Spleen (tissue), 11 donors: ENCODE measurements around the gene CLMN. TPM values are rescaled to one million over a fixed set of nuclear protein-coding genes. Genes with fewer than 3 reads are reported as not detected.
"Not testable (repeated sequence)": the region's sequence is repeated elsewhere in the genome, so short reads cannot be mapped to it uniquely, and the experiment has no call there.

Experiments used
- DNase-seq: peaks from one replicate; pipeline ENCODE4 v3.0.0-alpha.2; 2020
- H3K27ac ChIP-seq, 8 donors: fragments of 200-600 bp; sonication (generic) in 7 of 8; 1 replicate in 4 of 8; 2 replicates in 4 of 8; pipeline versions ENCODE4 v1.5.0 to v1.8.0; 2016 to 2021; ENCODE audit warnings: inconsistent platforms in 4 of 8, mild to moderate bottlenecking in 4 of 8, moderate library complexity in 1 of 8
- H3K27me3 ChIP-seq, 7 donors: fragments of 200-600 bp; sonication (generic) in 6 of 7; replicated peaks in 1 of 7; 1 replicate in 4 of 7; 2 replicates in 3 of 7; pipeline versions ENCODE4 v1.5.0 to v1.8.0; 2016 to 2021; ENCODE audit warnings: inconsistent platforms in 3 of 7, mild to moderate bottlenecking in 1 of 7
- H3K36me3 ChIP-seq, 6 donors: fragments of 200-600 bp; sonication (generic) in 5 of 6; 1 replicate in 4 of 6; 2 replicates in 2 of 6; pipeline versions ENCODE4 v1.5.0 to v1.8.0; 2016 to 2021; ENCODE audit warnings: inconsistent platforms in 2 of 6
- H3K4me1 ChIP-seq, 6 donors: fragments of 200-600 bp; sonication (generic) in 5 of 6; 1 replicate in 3 of 6; 2 replicates in 3 of 6; pipeline versions ENCODE4 v1.5.0 to v1.8.0; 2016 to 2021; ENCODE audit warnings: inconsistent platforms in 3 of 6
- H3K4me3 ChIP-seq, 8 donors: fragments of 200-600 bp; sonication (generic) in 7 of 8; 1 replicate in 4 of 8; 2 replicates in 4 of 8; pipeline versions ENCODE4 v1.5.0 to v1.8.0; 2016 to 2021; ENCODE audit warnings: inconsistent platforms in 4 of 8, mild to moderate bottlenecking in 4 of 8, moderate library complexity in 2 of 8
- H3K9me3 ChIP-seq, 8 donors: fragments of 200-600 bp; sonication (generic) in 7 of 8; 1 replicate in 4 of 8; 2 replicates in 4 of 8; pipeline versions ENCODE4 v1.5.0 to v1.8.0; 2016 to 2021; ENCODE audit warnings: inconsistent platforms in 4 of 8
- POLR2A ChIP-seq, 3 donors: fragments of 450-650 bp; IDR thresholded peaks; one replicate each; pipeline ENCODE4 v1.5.1; 2017; ENCODE audit warnings: antibody characterized with exemption in 3 of 3, mild to moderate bottlenecking in 1 of 3
- POLR2AphosphoS5 ChIP-seq, 3 donors: sonication (generic); formaldehyde crosslinking; IDR thresholded peaks; one replicate each; pipeline ENCODE4 v1.5.1; 2017; ENCODE audit warnings: antibody characterized with exemption in 3 of 3
- WGBS, 5 donors: extraction: QIAGEN DNeasy Blood & Tissue Kit in 3 of 5; methylation state at CpG; one replicate each; pipeline versions ENCODE4 v1.1.5 to v1.1.7; 2013 to 2018; 5-methylcytosine and 5-hydroxymethylcytosine counted together
- intact Hi-C: fragments of 100-400 bp; cut with DNase I; formaldehyde crosslinking; loops from one replicate; pipeline ENCODE4 v1.15.0; 2023; ENCODE audit warnings: low total_unique reads
- polyA plus RNA-seq, 3 donors: library from polyadenylated mRNA; stranded (reverse); fragments of 200-250 nt; gene quantifications; one replicate each; pipeline ENCODE4 v1.2.1, GENCODE V29; 2013
- total RNA-seq, 7 donors: library from RNA; depleted of rRNA in 3 of 7; stranded (reverse); fragments of >200 nt in 3 of 7; fragmentation: NEBNext Ultra II Directional in 4 of 7; extraction: Animal tissue kit (Norgen Biotek cat#: 25700) in 4 of 7; gene quantifications; one replicate each; pipeline versions ENCODE4 v1.1.0 to v1.2.1, GENCODE V29; 2016 to 2021
- TF ChIP-seq, protein P1 (sequence below), 11 experiments: fragments of 200-600 bp in 7 of 11; fragments of 450-650 bp in 4 of 11; sonication (generic) in 4 of 11; IDR thresholded peaks in 8 of 11; conservative IDR thresholded peaks in 3 of 11; 1 replicate in 7 of 11; 2 replicates in 4 of 11; pipeline versions ENCODE4 v1.4.0 to v1.8.0; 2016 to 2021; ENCODE audit warnings: antibody characterized with exemption in 11 of 11, inconsistent platforms in 4 of 11, mild to moderate bottlenecking in 1 of 11
- donor health status: healthy with polysubstance abuse.
- donor health status: DM: no; HTN: no; CAD: no; lungs with moderate emphysema.
- donor health status: DM: no; HTN: no; CAD: no.
- donor health status: Bipolar disorder and iron deficiency.
- donor health status: healthy.
- donor health status: DM: no; HTN: no; CAD: no.
- donor health status: DM: yes; HTN: yes; CAD: no.

CLMN gene
- total and polyA plus RNA-seq, 10 donors, result 2.7 to 21.4 (median 14.8) TPM

- whole genome bisulfite sequencing, 5 donors, result 83 to 99% (median 93%) methylated on average over 5 of the region's 5 CpGs
- intact Hi-C loops, result no loop called here
- no peak overlapping the region for H3K4me3 ChIP-seq
- peaks cover 0 to 28% (median 13%) of the 10 kb centered on the region in 6 donors for H3K4me1 ChIP-seq
- H3K27me3 ChIP-seq, result peaks cover 0 to 9% (median 0%) of the 10 kb centered on the region in 7 donors
- no peaks in the 10 kb centered on the region for H3K36me3 ChIP-seq
- H3K27ac ChIP-seq, result no peak overlapping the region
- no peak for DNase-seq
- H3K9me3 ChIP-seq, result no peaks in the 10 kb centered on the region
- TF ChIP-seq POLR2AphosphoS5 (IDR thresholded peaks at IDR 0.05) (no peak), POLR2A (IDR thresholded peaks at IDR 0.05) (no peak)
- TF ChIP-seq, protein P1, sequence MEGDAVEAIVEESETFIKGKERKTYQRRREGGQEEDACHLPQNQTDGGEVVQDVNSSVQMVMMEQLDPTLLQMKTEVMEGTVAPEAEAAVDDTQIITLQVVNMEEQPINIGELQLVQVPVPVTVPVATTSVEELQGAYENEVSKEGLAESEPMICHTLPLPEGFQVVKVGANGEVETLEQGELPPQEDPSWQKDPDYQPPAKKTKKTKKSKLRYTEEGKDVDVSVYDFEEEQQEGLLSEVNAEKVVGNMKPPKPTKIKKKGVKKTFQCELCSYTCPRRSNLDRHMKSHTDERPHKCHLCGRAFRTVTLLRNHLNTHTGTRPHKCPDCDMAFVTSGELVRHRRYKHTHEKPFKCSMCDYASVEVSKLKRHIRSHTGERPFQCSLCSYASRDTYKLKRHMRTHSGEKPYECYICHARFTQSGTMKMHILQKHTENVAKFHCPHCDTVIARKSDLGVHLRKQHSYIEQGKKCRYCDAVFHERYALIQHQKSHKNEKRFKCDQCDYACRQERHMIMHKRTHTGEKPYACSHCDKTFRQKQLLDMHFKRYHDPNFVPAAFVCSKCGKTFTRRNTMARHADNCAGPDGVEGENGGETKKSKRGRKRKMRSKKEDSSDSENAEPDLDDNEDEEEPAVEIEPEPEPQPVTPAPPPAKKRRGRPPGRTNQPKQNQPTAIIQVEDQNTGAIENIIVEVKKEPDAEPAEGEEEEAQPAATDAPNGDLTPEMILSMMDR (IDR thresholded peaks at IDR 0.05 in 8 of 11, conservative IDR thresholded peaks at IDR 0.05 in 3 of 11), result no peak
Observed at GRCh38 chr14:95288672-95289322, 30.9 kb downstream of the CLMN start.

DNA sequence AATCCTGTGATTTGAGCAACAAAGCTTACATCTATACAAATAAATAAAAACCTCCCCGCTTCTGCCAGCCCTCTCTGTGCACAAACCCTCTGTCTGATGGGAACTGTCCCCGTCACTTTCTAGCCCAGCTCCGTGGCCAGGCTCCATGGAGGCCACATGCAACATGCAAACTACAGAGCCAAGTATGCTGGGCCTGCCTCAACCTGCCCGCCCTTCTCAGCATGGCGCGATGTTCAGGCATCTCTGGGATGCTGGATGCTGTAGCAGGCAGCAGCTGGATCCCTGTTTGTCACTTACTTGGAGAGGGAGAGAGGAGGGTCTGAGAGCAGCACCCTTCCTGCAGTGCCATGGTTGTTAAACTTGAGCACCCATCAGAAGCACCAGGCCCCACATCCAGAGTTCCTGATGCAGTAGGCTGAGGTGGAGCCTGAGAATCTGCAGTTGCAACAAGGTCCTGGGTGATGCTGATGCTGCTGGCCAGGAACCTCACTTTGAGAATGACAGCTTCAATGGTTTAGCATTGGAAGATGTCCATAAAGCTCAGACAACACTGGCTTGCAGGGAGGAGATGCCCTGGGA is 32.4 kb downstream of the CLMN start:
- intact Hi-C loops, result no loop called here
- no peak overlapping the region for H3K27ac ChIP-seq
- peaks cover 0 to 28% (median 13%) of the 10 kb centered on the region in 6 donors for H3K4me1 ChIP-seq
- no peak for TF ChIP-seq POLR2A (IDR thresholded peaks at IDR 0.05)
- no peak for TF ChIP-seq POLR2AphosphoS5 (IDR thresholded peaks at IDR 0.05)
- TF ChIP-seq, protein P1 (IDR thresholded peaks at IDR 0.05 in 8 of 11, conservative IDR thresholded peaks at IDR 0.05 in 3 of 11), result no peak
- H3K9me3 ChIP-seq, result no peaks in the 10 kb centered on the region
- no peak for DNase-seq
- WGBS, 5 donors, result 88 to 93% (median 91%) methylated on average over 6 of the region's 6 CpGs
- H3K36me3 ChIP-seq, result no peaks in the 10 kb centered on the region
- H3K4me3 ChIP-seq, result no peak overlapping the region
- H3K27me3 ChIP-seq, result peaks cover 0 to 9% (median 0%) of the 10 kb centered on the region in 7 donors

GRCh38 chr14:95286645-95287044 is 33.1 kb downstream of the CLMN start:
- no peaks in the 10 kb centered on the region for H3K9me3 ChIP-seq
- H3K27ac ChIP-seq, result no peak overlapping the region
- no peaks in the 10 kb centered on the region for H3K36me3 ChIP-seq
- WGBS, 5 donors, result 69 to 80% (median 72%) methylated on average over 5 of the region's 5 CpGs
- intact Hi-C loops, result no loop called here
- H3K4me1 ChIP-seq, result peaks cover 0 to 23% (median 9%) of the 10 kb centered on the region in 6 donors
- peaks cover 0 to 9% (median 0%) of the 10 kb centered on the region in 7 donors for H3K27me3 ChIP-seq
- no peak overlapping the region for H3K4me3 ChIP-seq
- TF ChIP-seq POLR2AphosphoS5 (IDR thresholded peaks at IDR 0.05) (no peak), POLR2A (IDR thresholded peaks at IDR 0.05) (no peak)
- TF ChIP-seq, protein P1 (IDR thresholded peaks at IDR 0.05 in 8 of 11, conservative IDR thresholded peaks at IDR 0.05 in 3 of 11), result no peak
- DNase-seq, result no peak

GRCh38 chr14:95285566-95285965 is 34.1 kb downstream of the CLMN start:
- 61 to 89% (median 66%) methylated on average over 4 of the region's 4 CpGs for WGBS, 5 donors
- TF ChIP-seq, protein P1 (IDR thresholded peaks at IDR 0.05 in 8 of 11, conservative IDR thresholded peaks at IDR 0.05 in 3 of 11), result no peak
- TF ChIP-seq POLR2A (IDR thresholded peaks at IDR 0.05), result no peak
- TF ChIP-seq POLR2AphosphoS5 (IDR thresholded peaks at IDR 0.05), result no peak
- Histone ChIP-seq H3K27me3 (peaks cover 0 to under 1% (median 0%) of the 10 kb centered on the region in 7 donors), H3K27ac (no peak overlapping the region), H3K4me3 (no peak overlapping the region), H3K9me3 (no peaks in the 10 kb centered on the region), H3K36me3 (no peaks in the 10 kb centered on the region), H3K4me1 (peaks cover 0 to 12% (median 0%) of the 10 kb centered on the region in 6 donors)
- intact Hi-C loops, result no loop called here
- DNase-seq, result no peak

DNA sequence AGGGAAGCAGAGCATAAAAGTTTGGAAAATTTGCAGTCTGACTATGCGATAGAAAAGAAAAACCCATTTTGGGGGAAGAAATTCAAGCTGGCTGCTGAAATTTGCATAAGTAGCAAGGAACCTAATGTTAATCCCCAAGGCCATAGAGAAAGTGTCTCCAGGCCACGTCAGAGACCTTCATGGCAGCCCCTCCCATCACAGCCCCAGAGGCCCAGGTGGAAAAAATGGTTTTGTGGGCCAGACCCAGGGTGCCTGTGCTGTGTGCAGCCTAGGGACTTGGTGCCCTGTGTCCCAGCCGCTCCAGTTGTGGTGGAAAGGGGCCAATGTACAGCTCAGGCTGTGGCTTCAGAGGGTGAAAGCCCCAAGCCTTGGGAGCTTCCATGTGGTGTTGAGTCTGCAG is 35.9 kb downstream of the CLMN start:
- peaks cover 0 to 12% (median 0%) of the 10 kb centered on the region in 6 donors for H3K4me1 ChIP-seq
- intact Hi-C loops, DNase-seq, H3K27me3 ChIP-seq, H3K36me3 ChIP-seq, H3K27ac ChIP-seq, H3K4me3 ChIP-seq, H3K9me3 ChIP-seq: not testable (repeated sequence)
- 79 to 88% (median 85%) methylated on average over 2 to 3 of the region's 3 CpGs for WGBS, 5 donors

GRCh38 chr14:95282986-95283380 is 36.7 kb downstream of the CLMN start:
- intact Hi-C loops, H3K36me3 ChIP-seq, H3K27ac ChIP-seq, H3K27me3 ChIP-seq, H3K4me3 ChIP-seq, H3K9me3 ChIP-seq, DNase-seq: not testable (repeated sequence)
- peaks cover 0 to 12% (median 0%) of the 10 kb centered on the region in 6 donors for H3K4me1 ChIP-seq
- 79 to 86% (median 83%) methylated on average over 5 of the region's 5 CpGs for WGBS, 5 donors
